Caco-2 (cell line): Measurements from ENCODE around the gene ATP6V0E2. TPM values are rescaled to one million over a fixed set of nuclear protein-coding genes. Genes with fewer than 3 reads are reported as not detected.

Experiments
- BruUV-seq: library from RNA; stranded (reverse); fragments of 400-500 nt; replicated peaks from 2 replicates; lab custom pipeline; 2021; lab: Mats Ljungman, UMichigan
- CTCF ChIA-PET: fragments of 300-600 bp; sonication (Branson Sonifier 250); formaldehyde crosslinking; loops from one replicate; lab custom pipeline; 2022; ENCODE audit warnings: antibody characterized with exemption; lab: Charles Lee
- POLR2A ChIA-PET: fragments of 300-600 bp; sonication (Branson Sonifier 250); formaldehyde crosslinking; loops from one replicate; lab custom pipeline; 2022; ENCODE audit warnings: antibody characterized with exemption; lab: Charles Lee
- DNase-seq, 2 experiments: peaks; one replicate each; pipeline versions ENCODE4 v3.0.0 to v3.0.0-alpha.2; 2020 to 2022
- H3K27me3 ChIP-seq: replicated peaks from 2 replicates; pipeline ENCODE4 v1.6.0; 2011; ENCODE audit warnings: low read length; ENCODE audit not compliant: control insufficient read depth, insufficient read depth
- H3K36me3 ChIP-seq: 2 replicates; pipeline ENCODE4 v1.5.1; 2011; ENCODE audit warnings: low read length; ENCODE audit not compliant: control insufficient read depth, insufficient read depth
- H3K4me1 ChIP-seq: fragments of 250-450 bp; sonication (Bioruptor Pico); 2 replicates; pipeline ENCODE4 v1.5.1; 2020; ENCODE audit warnings: mild to moderate bottlenecking
- H3K4me3 ChIP-seq: 2 replicates; pipeline ENCODE4 v1.5.1; 2011; ENCODE audit warnings: low read depth, mild to moderate bottlenecking, control low read depth, low read length
- H3K9me3 ChIP-seq: fragments of 250-450 bp; sonication (Bioruptor Pico); 2 replicates; pipeline ENCODE4 v1.5.1; 2020; ENCODE audit warnings: mild to moderate bottlenecking, moderate library complexity
- H3K27ac Mint-ChIP-seq: one replicate; pipeline ENCODE4 v1.8.0; 2022; ENCODE audit warnings: mixed read lengths; ENCODE audit not compliant: unreplicated experiment
- H3K27me3 Mint-ChIP-seq: one replicate; pipeline ENCODE4 v1.8.0; 2022; ENCODE audit warnings: mixed read lengths; ENCODE audit not compliant: insufficient read depth, unreplicated experiment
- H3K36me3 Mint-ChIP-seq: one replicate; pipeline ENCODE4 v1.8.0; 2022; ENCODE audit warnings: mild to moderate bottlenecking, mixed read lengths; ENCODE audit not compliant: insufficient read depth, unreplicated experiment
- H3K4me1 Mint-ChIP-seq: one replicate; pipeline ENCODE4 v1.8.0; 2022; ENCODE audit warnings: low read depth, mixed read lengths; ENCODE audit not compliant: unreplicated experiment
- H3K4me3 Mint-ChIP-seq: one replicate; pipeline ENCODE4 v1.8.0; 2022; ENCODE audit warnings: mild to moderate bottlenecking, moderate library complexity, mixed read lengths; ENCODE audit not compliant: unreplicated experiment
- H3K9me3 Mint-ChIP-seq: one replicate; pipeline ENCODE4 v1.8.0; 2022; ENCODE audit warnings: mixed read lengths; ENCODE audit not compliant: unreplicated experiment
- intact Hi-C: fragments of 100-400 bp; cut with micrococcal nuclease; formaldehyde crosslinking; loops from one replicate; pipeline ENCODE4 v1.10.0; 2022; ENCODE audit not compliant: unreplicated experiment
- total RNA-seq: library from RNA; stranded (reverse); gene quantifications from 2 replicates; pipeline ENCODE4 v1.2.3, GENCODE V29; 2022
- TF ChIP-seq, protein P1 (sequence below), 2 experiments: fragments of 200-600 bp in 1 of 2; IDR thresholded peaks; 1 replicate in 1 of 2; 2 replicates in 1 of 2; pipeline versions ENCODE4 v1.5.1 to v1.8.0; 2011 to 2022; ENCODE audit warnings: antibody characterized with exemption in 1 of 2, control low read depth in 1 of 2, inconsistent platforms in 1 of 2, low read depth in 1 of 2, low read length in 1 of 2, mild to moderate bottlenecking in 1 of 2, moderate library complexity in 1 of 2; ENCODE audit not compliant: insufficient read depth in 1 of 2, severe bottlenecking in 1 of 2, unreplicated experiment in 1 of 2

ATP6V0E2 gene
- total RNA-seq, 1 experiment from 2014 or later: 53.9 TPM

DNA sequence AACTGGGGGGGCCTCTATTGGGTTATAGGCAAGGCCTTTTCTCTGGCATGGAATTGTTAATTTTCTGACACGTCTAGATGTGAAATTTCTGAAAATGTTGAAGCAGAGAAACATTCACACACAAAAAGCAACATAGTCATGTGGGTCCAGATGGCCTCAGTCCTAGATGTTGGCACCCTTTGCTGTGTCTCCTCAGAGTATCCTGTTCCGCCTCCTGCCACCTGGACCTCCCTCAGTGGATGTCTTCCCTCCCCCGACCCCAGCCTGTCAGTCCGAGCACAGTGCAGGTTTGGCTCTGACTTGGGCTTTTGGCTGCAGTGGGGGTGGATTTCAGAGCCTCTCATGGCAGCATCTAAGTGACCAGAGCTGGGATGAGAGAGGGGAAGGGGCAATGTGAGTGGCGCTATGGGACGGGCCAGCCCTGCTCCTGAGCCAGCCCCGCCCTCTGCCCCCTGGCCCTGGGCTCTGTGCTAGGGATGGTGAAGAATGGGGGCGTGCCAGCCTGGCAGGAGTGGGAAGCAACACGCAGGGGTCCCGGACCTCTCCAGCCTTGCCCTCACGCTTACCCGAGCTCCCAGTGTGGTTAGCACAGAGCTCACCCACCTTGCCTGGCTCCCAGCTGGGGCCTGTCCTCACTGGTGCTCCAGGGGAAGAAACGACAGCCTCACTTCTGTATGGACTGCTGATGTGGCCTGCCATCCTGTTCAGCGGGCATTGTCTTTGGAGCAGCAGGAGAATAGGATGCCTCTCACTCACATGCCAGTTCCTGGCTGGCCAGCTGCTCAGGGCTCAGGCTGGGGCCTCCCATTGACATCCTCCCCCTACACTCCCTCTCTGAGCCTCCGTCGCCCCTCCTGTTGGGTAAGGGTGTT, 6.2 kb downstream of the ATP6V0E2 start:
- POLR2A ChIA-PET: no interaction called here
- peak in 1 of 2 experiments; percentile 25 for DNase-seq

DNA sequence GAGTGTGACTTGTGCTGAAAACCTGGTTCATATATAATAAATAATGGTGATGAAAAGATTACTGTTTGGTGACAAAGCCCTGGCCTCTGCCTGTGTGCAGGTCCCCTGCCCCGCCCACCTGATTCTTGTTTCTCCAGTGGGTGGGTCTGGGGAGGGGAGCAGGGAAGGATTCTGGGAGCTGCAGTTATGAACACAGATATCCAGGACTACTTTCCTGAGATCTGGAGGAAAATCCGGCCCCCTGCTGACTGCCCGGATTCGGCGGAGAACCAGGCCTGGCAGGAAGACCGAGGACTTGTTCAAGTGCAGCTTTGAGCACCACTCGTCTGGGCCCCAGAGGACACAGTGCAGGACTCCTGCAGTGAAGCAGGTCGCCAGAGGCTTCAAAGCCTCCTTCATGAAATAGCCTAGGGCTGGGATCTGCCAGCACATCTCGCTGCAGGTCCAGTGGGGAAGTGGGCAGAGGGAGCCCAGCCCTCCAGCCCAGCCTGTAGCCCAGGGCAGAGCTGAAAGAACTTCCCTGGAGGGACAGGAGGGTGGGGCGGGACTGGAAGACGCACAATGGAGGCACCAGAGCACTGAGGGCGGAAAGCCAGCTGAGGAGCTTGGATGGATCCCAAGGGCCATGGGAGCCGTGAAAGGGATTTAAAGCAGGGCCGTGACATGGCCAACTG, 7.0 kb downstream of the ATP6V0E2 start:
- H3K27me3 ChIP-seq: no peaks in the 10 kb centered on the region
- H3K27me3 Mint-ChIP-seq: no peaks in the 10 kb centered on the region
- no peaks in the 10 kb centered on the region for H3K36me3 ChIP-seq
- H3K9me3 ChIP-seq: no peaks in the 10 kb centered on the region
- TF ChIP-seq, protein P1, sequence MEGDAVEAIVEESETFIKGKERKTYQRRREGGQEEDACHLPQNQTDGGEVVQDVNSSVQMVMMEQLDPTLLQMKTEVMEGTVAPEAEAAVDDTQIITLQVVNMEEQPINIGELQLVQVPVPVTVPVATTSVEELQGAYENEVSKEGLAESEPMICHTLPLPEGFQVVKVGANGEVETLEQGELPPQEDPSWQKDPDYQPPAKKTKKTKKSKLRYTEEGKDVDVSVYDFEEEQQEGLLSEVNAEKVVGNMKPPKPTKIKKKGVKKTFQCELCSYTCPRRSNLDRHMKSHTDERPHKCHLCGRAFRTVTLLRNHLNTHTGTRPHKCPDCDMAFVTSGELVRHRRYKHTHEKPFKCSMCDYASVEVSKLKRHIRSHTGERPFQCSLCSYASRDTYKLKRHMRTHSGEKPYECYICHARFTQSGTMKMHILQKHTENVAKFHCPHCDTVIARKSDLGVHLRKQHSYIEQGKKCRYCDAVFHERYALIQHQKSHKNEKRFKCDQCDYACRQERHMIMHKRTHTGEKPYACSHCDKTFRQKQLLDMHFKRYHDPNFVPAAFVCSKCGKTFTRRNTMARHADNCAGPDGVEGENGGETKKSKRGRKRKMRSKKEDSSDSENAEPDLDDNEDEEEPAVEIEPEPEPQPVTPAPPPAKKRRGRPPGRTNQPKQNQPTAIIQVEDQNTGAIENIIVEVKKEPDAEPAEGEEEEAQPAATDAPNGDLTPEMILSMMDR (IDR thresholded peaks at IDR 0.05; ENCODE audit: insufficient read depth in 1 of 2, low read depth in 1 of 2, low read length in 1 of 2, severe bottlenecking in 1 of 2, unreplicated experiment in 1 of 2): no peak
- H3K9me3 Mint-ChIP-seq: no peaks in the 10 kb centered on the region
- ChIA-PET POLR2A (no interaction called here), CTCF (no interaction called here)
- H3K4me3 Mint-ChIP-seq: no peak overlapping the region
- no peak overlapping the region for H3K27ac Mint-ChIP-seq
- H3K4me3 ChIP-seq: no peak overlapping the region
- BruUV-seq: no TSS peak
- H3K36me3 Mint-ChIP-seq: no peaks in the 10 kb centered on the region
- peak in 1 of 2 experiments; percentile 30 for DNase-seq
- H3K4me1 Mint-ChIP-seq: peaks cover 1% of the 10 kb centered on the region
- H3K4me1 ChIP-seq: no peaks in the 10 kb centered on the region
- intact Hi-C loops: loop anchor here (5.0 kb wide), 1 partner anchor 167 kb away; no protein-coding TSS in a partner anchor

More for the DNA sequence above, 6.2 kb downstream of the ATP6V0E2 start:
- Mint-ChIP-seq H3K4me1 (peaks cover 9% of the 10 kb centered on the region), H3K36me3 (no peaks in the 10 kb centered on the region), H3K9me3 (no peaks in the 10 kb centered on the region), H3K27ac (no peak overlapping the region), H3K27me3 (no peaks in the 10 kb centered on the region), H3K4me3 (no peak overlapping the region)
- H3K27me3 ChIP-seq: no peaks in the 10 kb centered on the region
- TF ChIP-seq, protein P1 (IDR thresholded peaks at IDR 0.05; ENCODE audit: insufficient read depth in 1 of 2, low read depth in 1 of 2, low read length in 1 of 2, severe bottlenecking in 1 of 2, unreplicated experiment in 1 of 2): no peak
- CTCF ChIA-PET: no interaction called here
- no peaks in the 10 kb centered on the region for H3K4me1 ChIP-seq
- intact Hi-C loops: loop anchor here (5.0 kb wide), 1 partner anchor 167 kb away; no protein-coding TSS in a partner anchor
- no peaks in the 10 kb centered on the region for H3K9me3 ChIP-seq
- no peak overlapping the region for H3K4me3 ChIP-seq
- no peaks in the 10 kb centered on the region for H3K36me3 ChIP-seq
- TSS peak; percentile 60 for BruUV-seq
